GM18511 (cell line): Measurements from ENCODE around the gene STH.

Source experiments
- ATAC-seq: cut with Tn5 transposase; IDR thresholded peaks from one replicate; pipeline ENCODE4 v1.9.1; 2021; ENCODE audit warnings: mild to moderate bottlenecking, moderate library complexity; ENCODE audit not compliant: unreplicated experiment

The STH gene

GRCh38 chr17:46042925-46043324, 43.9 kb downstream of the STH start:
- no peak for ATAC-seq

- ATAC-seq = no peak
Observed at GRCh38 chr17:46043606-46044005, 44.6 kb downstream of the STH start.

DNA sequence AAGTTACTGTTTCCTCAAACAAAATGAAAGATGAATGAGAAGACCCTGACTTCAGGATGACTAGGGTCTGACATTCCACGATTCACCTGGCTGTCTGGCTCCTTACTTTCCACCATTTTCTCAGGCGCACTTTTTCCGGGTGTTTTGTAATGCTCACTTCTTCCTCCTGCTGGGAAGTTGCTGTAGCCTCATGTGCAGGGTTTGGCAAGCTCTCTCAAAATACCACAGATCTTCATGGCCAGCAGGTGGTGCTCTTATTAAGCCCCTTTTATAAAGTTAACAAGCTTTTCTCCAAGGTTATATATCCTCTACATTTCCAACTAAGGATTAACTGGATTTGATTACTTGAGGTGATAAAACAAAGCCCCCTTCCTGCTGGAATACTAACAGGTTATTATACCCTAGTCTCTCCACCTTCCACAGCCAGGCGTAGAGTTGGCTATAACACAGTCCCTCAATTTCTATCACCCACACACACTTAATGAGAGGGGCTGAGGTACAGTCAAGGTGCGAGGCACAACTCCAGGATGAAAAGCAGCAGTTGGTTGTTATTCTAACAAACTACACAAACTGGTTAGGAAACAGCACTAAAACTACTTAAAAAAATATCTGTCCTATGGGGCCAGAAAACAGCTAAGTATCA, 45.4 kb downstream of the STH start:
- no peak for ATAC-seq

DNA sequence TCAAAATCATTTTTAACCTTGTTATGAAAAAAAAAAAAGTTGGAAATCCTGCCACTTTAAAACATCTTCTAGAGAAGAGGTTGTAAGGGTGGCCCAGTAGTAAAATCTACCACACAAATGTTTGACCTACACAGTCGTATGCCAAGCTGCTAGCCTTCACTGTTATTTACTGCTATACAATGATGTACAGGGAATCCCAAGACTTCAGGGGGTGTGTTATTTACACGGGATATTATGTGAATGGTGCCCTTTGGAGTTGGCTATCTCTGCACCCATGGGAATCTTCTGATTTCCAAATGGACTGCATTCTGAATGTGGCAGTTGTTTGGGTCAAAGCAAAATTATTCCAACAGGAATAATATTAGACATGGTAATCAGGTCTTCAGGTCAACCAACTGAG, 45.9 kb downstream of the STH start:
- ATAC-seq = no peak

- ATAC-seq = no peak
Observed at GRCh38 chr17:46045639-46046038, 46.6 kb downstream of the STH start.

DNA sequence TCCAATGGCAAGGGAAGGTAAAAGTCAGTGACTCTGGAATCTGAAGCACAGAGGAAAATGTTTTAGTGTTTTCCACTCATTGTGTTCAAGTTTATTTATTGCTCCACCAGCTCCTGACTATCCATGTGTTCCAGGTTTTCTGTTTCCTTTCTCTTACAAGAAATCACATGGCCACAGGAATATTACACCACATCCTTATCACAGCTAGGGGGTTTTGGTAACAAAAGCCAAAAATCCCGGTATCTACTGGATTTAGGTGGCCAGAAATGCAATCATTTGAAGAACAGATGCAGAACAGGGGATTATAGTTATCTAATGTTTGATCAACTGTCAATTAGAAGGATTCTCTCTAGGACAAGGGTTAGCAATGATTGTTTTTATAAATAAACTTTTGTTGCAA, 47.9 kb downstream of the STH start:
- no peak for ATAC-seq

DNA sequence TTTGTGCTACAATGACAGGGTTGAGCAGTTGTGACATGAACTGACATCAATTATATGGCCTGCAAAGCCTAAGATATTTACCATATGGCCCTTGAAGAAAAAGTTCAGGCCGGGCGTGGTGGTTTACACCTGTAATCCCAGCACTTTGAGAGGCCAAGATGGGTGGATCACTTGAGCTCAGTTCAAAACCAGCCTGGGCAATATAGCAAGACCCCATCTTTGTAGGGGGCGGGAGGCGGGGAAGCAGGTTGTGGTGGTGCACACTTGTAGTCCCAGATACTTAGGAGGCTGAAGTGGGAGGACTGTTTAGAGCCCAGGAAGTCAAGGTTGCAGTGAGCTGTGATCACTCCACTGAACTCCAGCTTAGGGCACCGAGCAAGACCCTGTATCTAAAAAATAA, 48.3 kb downstream of the STH start:
- ATAC-seq = no peak

GRCh38 chr17:46047856-46048255, 48.8 kb downstream of the STH start:
- no peak for ATAC-seq
